Measurements from ENCODE around the gene MAB21L4. TPM values are rescaled to one million over a fixed set of nuclear protein-coding genes. Genes with fewer than 3 reads are reported as not detected.
"Not testable (repeated sequence)": the region's sequence is repeated elsewhere in the genome, so short reads cannot be mapped to it uniquely, and the experiment has no call there.

Gene MAB21L4
- total and polyA plus RNA-seq, 2 experiments from 2014 or later = not detected

- no peak for TF ChIP-seq ZNF462 (CRISPR knock-in tag; IDR thresholded peaks at IDR 0.05)
- no peak for TF ChIP-seq ZNF331 (CRISPR knock-in tag; IDR thresholded peaks at IDR 0.05; ENCODE audit: low read depth)
Measured at GRCh38 chr2:240847817-240848216, 48.1 kb downstream of the MAB21L4 start (continued).

GRCh38 chr2:240846873-240847595 lies 48.9 kb downstream of the MAB21L4 start:
- Histone ChIP-seq H3K9me2 (ENCODE audit: insufficient read depth) (0 out of 2 replicates have a peak, but pooled peaks cover 7% of the 10 kb centered on the region), H3K4me1 (ENCODE audit: insufficient read depth) (peaks cover 11% of the 10 kb centered on the region), H3K4me3 (0 out of 2 replicates have a peak overlapping the region, but pooled peaks have one; percentile 20), H3K27me3 (ENCODE audit: insufficient read depth) (no peaks in the 10 kb centered on the region), H3K27ac (ENCODE audit: low read depth) (no peak overlapping the region), H4K20me1 (replicated peaks; ENCODE audit: insufficient read depth) (no peaks in the 10 kb centered on the region), H3K4me2 (no peak overlapping the region), H3F3A (replicated peaks; ENCODE audit: low read depth) (no peaks in the 10 kb centered on the region), H3K36me3 (ENCODE audit: insufficient read depth) (no peaks in the 10 kb centered on the region), H3K79me2 (replicated peaks; ENCODE audit: insufficient read depth) (no peaks in the 10 kb centered on the region), H2AFZ (no peak overlapping the region)
- ATAC-seq (no peak), DNase-seq (ENCODE audit: low spot score) (no peak)
- Mint-ChIP-seq H3K27ac (0 out of 2 replicates have a peak overlapping the region, but pooled peaks have one; percentile 17), H3K27me3 (ENCODE audit: insufficient read depth, low read depth, poor library complexity) (peaks cover 3% of the 10 kb centered on the region), H3K4me1 (peaks cover 27% of the 10 kb centered on the region), H3K36me3 (ENCODE audit: low read depth) (peaks cover 15% of the 10 kb centered on the region), H3K9me3 (peaks cover 36% of the 10 kb centered on the region), H3K4me3 (no peak overlapping the region)
- TF ChIP-seq CTCF (conservative IDR thresholded peaks at IDR 0.05; ENCODE audit: low read depth in 2 of 2) = no peak

- not testable (repeated sequence) for DNase-seq (ENCODE audit: low spot score); H2AFZ ChIP-seq; H3K27me3 ChIP-seq (ENCODE audit: insufficient read depth); H3K27me3 Mint-ChIP-seq (ENCODE audit: insufficient read depth, low read depth, poor library complexity); H3K27ac ChIP-seq (ENCODE audit: low read depth); H3F3A ChIP-seq (replicated peaks; ENCODE audit: low read depth); H4K20me1 ChIP-seq (replicated peaks; ENCODE audit: insufficient read depth); H3K36me3 ChIP-seq (ENCODE audit: insufficient read depth); H3K4me2 ChIP-seq; ATAC-seq; H3K9me2 ChIP-seq (ENCODE audit: insufficient read depth); H3K79me2 ChIP-seq (replicated peaks; ENCODE audit: insufficient read depth); H3K27ac Mint-ChIP-seq; H3K4me3 Mint-ChIP-seq; H3K4me3 ChIP-seq
- Mint-ChIP-seq H3K4me1 (peaks cover 25% of the 10 kb centered on the region), H3K9me3 (peaks cover 36% of the 10 kb centered on the region), H3K36me3 (ENCODE audit: low read depth) (peaks cover 15% of the 10 kb centered on the region)
- peaks cover 11% of the 10 kb centered on the region for H3K4me1 ChIP-seq (ENCODE audit: insufficient read depth)
Measured at GRCh38 chr2:240846309-240846708, 49.6 kb downstream of the MAB21L4 start.

Measured in GM23338 (cell line).